Gastrocnemius medialis (tissue), 4 donors: ENCODE data around the gene SMAD6.

Experiments used
- CTCF ChIP-seq, 5 experiments: fragments of 450-650 bp in 3 of 5; fragments of 200-600 bp in 2 of 5; sonication (generic) in 2 of 5; IDR thresholded peaks in 4 of 5; conservative IDR thresholded peaks in 1 of 5; 1 replicate in 4 of 5; 2 replicates in 1 of 5; pipeline ENCODE4 v1.5.1; 2016 to 2019; ENCODE audit warnings: antibody characterized with exemption in 5 of 5, mild to moderate bottlenecking in 3 of 5, moderate library complexity in 3 of 5
- POLR2A ChIP-seq, 2 donors: fragments of 450-650 bp; IDR thresholded peaks; one replicate each; pipeline ENCODE4 v1.6.1; 2017; ENCODE audit warnings: antibody characterized with exemption in 2 of 2, mild to moderate bottlenecking in 2 of 2, moderate library complexity in 2 of 2

GRCh38 chr15:66734961-66735908, 33.2 kb downstream of the SMAD6 start:
- TF ChIP-seq CTCF (IDR thresholded peaks at IDR 0.05 in 4 of 5, conservative IDR thresholded peaks at IDR 0.05 in 1 of 5) (no peak), POLR2A (IDR thresholded peaks at IDR 0.05) (no peak)
